ENCODE results near the gene STX4.

STX4 gene

GRCh38 chr16:31085411-31085810, 52.1 kb downstream of the STX4 start:
- DNase-seq, result no peak

GRCh38 chr16:31085873-31086628, 52.7 kb downstream of the STX4 start:
- DNase-seq, result no peak

GRCh38 chr16:31086629-31086906, 53.2 kb downstream of the STX4 start:
- no peak for DNase-seq

- DNase-seq, result no peak
Observed at GRCh38 chr16:31087481-31087880, 54.1 kb downstream of the STX4 start.

GRCh38 chr16:31087971-31088370, 54.6 kb downstream of the STX4 start:
- DNase-seq, result no peak

- no peak for DNase-seq
Observed at GRCh38 chr16:31088459-31089183, 55.3 kb downstream of the STX4 start, which contains the start of gene PRSS53. TSS of gene PRSS53 (minus strand) at chr16:31088943. CDS start at chr16:31088809, 134 bp downstream.

GRCh38 chr16:31089199-31089598, 55.8 kb downstream of the STX4 start:
- DNase-seq, result no peak
